ENCODE measurements around the gene HDAC4.
"Not testable (repeated sequence)": the region's sequence is repeated elsewhere in the genome, so short reads cannot be mapped to it uniquely, and the experiment has no call there.

The HDAC4 gene

GRCh38 chr2:239179851-239180371 lies 220.9 kb downstream of the HDAC4 start:
- Histone ChIP-seq H3K27ac (ENCODE audit: low read length) (no peak overlapping the region), H3K9me3 (ENCODE audit: control insufficient read depth, insufficient read depth, low read length) (no peaks in the 10 kb centered on the region), H3K36me3 (ENCODE audit: control insufficient read depth, insufficient read depth, low read length) (peaks cover 10% of the 10 kb centered on the region; the same call in 1 of the 2 replicates), H3K4me1 (ENCODE audit: control insufficient read depth, insufficient read depth, low read length) (no peaks in the 10 kb centered on the region), H3K27me3 (ENCODE audit: control insufficient read depth, insufficient read depth, low read length) (no peaks in the 10 kb centered on the region), H3K4me3 (ENCODE audit: low read length) (no peak overlapping the region)
- DNase-seq (ENCODE audit: low read depth, low spot score) = no peak
- WGBS (ENCODE audit: insufficient coverage, insufficient read length) = no CpG with 5 or more reads among the region's 22 CpGs

- no peak overlapping the region for H3K4me3 ChIP-seq (ENCODE audit: low read length)
- no peaks in the 10 kb centered on the region for H3K27me3 ChIP-seq (ENCODE audit: control insufficient read depth, insufficient read depth, low read length)
- H3K9me3 ChIP-seq (ENCODE audit: control insufficient read depth, insufficient read depth, low read length) = peaks cover 1% of the 10 kb centered on the region; the same call in 1 of the 2 replicates
- H3K27ac ChIP-seq (ENCODE audit: low read length) = no peak overlapping the region
- DNase-seq (ENCODE audit: low read depth, low spot score) = no peak
- no peaks in the 10 kb centered on the region for H3K4me1 ChIP-seq (ENCODE audit: control insufficient read depth, insufficient read depth, low read length)
- no CpG with 5 or more reads among the region's 26 CpGs for WGBS (ENCODE audit: insufficient coverage, insufficient read length)
- H3K36me3 ChIP-seq (ENCODE audit: control insufficient read depth, insufficient read depth, low read length) = peaks cover 10% of the 10 kb centered on the region; the same call in 1 of the 2 replicates
Measured at GRCh38 chr2:239178954-239179353, 221.9 kb downstream of the HDAC4 start.

- Histone ChIP-seq H3K4me3 (ENCODE audit: low read length) (no peak overlapping the region), H3K27me3 (ENCODE audit: control insufficient read depth, insufficient read depth, low read length) (no peaks in the 10 kb centered on the region), H3K36me3 (ENCODE audit: control insufficient read depth, insufficient read depth, low read length) (peaks cover 10% of the 10 kb centered on the region; the same call in 1 of the 2 replicates), H3K4me1 (ENCODE audit: control insufficient read depth, insufficient read depth, low read length) (no peaks in the 10 kb centered on the region), H3K9me3 (ENCODE audit: control insufficient read depth, insufficient read depth, low read length) (peaks cover 1% of the 10 kb centered on the region; the same call in 1 of the 2 replicates), H3K27ac (ENCODE audit: low read length) (no peak overlapping the region)
- DNase-seq (ENCODE audit: low read depth, low spot score) = no peak
- no CpG with 5 or more reads among the region's 10 CpGs for WGBS (ENCODE audit: insufficient coverage, insufficient read length)
Measured at GRCh38 chr2:239178484-239178883, 222.3 kb downstream of the HDAC4 start.

GRCh38 chr2:239177908-239178307 lies 222.9 kb downstream of the HDAC4 start:
- no peaks in the 10 kb centered on the region for H3K27me3 ChIP-seq (ENCODE audit: control insufficient read depth, insufficient read depth, low read length)
- H3K4me3 ChIP-seq (ENCODE audit: low read length) = no peak overlapping the region
- H3K36me3 ChIP-seq (ENCODE audit: control insufficient read depth, insufficient read depth, low read length) = peaks cover 10% of the 10 kb centered on the region; the same call in 1 of the 2 replicates
- no peak overlapping the region for H3K27ac ChIP-seq (ENCODE audit: low read length)
- no peak for DNase-seq (ENCODE audit: low read depth, low spot score)
- peaks cover 1% of the 10 kb centered on the region for H3K9me3 ChIP-seq (ENCODE audit: control insufficient read depth, insufficient read depth, low read length)
- no CpG with 5 or more reads among the region's 17 CpGs for WGBS (ENCODE audit: insufficient coverage, insufficient read length)
- no peaks in the 10 kb centered on the region for H3K4me1 ChIP-seq (ENCODE audit: control insufficient read depth, insufficient read depth, low read length)

- WGBS (ENCODE audit: insufficient coverage, insufficient read length) = no CpG with 5 or more reads among the region's 11 CpGs
- Histone ChIP-seq H3K27me3 (ENCODE audit: control insufficient read depth, insufficient read depth, low read length) (no peaks in the 10 kb centered on the region), H3K4me1 (ENCODE audit: control insufficient read depth, insufficient read depth, low read length) (no peaks in the 10 kb centered on the region), H3K27ac (ENCODE audit: low read length) (no peak overlapping the region), H3K9me3 (ENCODE audit: control insufficient read depth, insufficient read depth, low read length) (peaks cover 1% of the 10 kb centered on the region), H3K36me3 (ENCODE audit: control insufficient read depth, insufficient read depth, low read length) (peaks cover 10% of the 10 kb centered on the region; the same call in 1 of the 2 replicates), H3K4me3 (ENCODE audit: low read length) (no peak overlapping the region)
- no peak for DNase-seq (ENCODE audit: low read depth, low spot score)
Measured at GRCh38 chr2:239177325-239177724, 223.5 kb downstream of the HDAC4 start.

- H3K27me3 ChIP-seq (ENCODE audit: control insufficient read depth, insufficient read depth, low read length); H3K4me3 ChIP-seq (ENCODE audit: low read length); H3K36me3 ChIP-seq (ENCODE audit: control insufficient read depth, insufficient read depth, low read length); H3K4me1 ChIP-seq (ENCODE audit: control insufficient read depth, insufficient read depth, low read length); H3K9me3 ChIP-seq (ENCODE audit: control insufficient read depth, insufficient read depth, low read length); DNase-seq (ENCODE audit: low read depth, low spot score); H3K27ac ChIP-seq (ENCODE audit: low read length): not testable (repeated sequence)
- WGBS (ENCODE audit: insufficient coverage, insufficient read length) = no CpG with 5 or more reads among the region's 23 CpGs
Measured at GRCh38 chr2:239176138-239176803, 224.5 kb downstream of the HDAC4 start.

GRCh38 chr2:239175181-239175580 lies 225.6 kb downstream of the HDAC4 start:
- H3K4me3 ChIP-seq (ENCODE audit: low read length) = no peak overlapping the region
- H3K9me3 ChIP-seq (ENCODE audit: control insufficient read depth, insufficient read depth, low read length) = peaks cover 1% of the 10 kb centered on the region
- no peak overlapping the region for H3K27ac ChIP-seq (ENCODE audit: low read length)
- H3K4me1 ChIP-seq (ENCODE audit: control insufficient read depth, insufficient read depth, low read length) = no peaks in the 10 kb centered on the region
- no peak for DNase-seq (ENCODE audit: low read depth, low spot score)
- H3K36me3 ChIP-seq (ENCODE audit: control insufficient read depth, insufficient read depth, low read length) = peaks cover 8% of the 10 kb centered on the region; the same call in 1 of the 2 replicates
- H3K27me3 ChIP-seq (ENCODE audit: control insufficient read depth, insufficient read depth, low read length) = no peaks in the 10 kb centered on the region
- no CpG with 5 or more reads among the region's 11 CpGs for WGBS (ENCODE audit: insufficient coverage, insufficient read length)

GRCh38 chr2:239173301-239173700 lies 227.5 kb downstream of the HDAC4 start:
- no peak for DNase-seq (ENCODE audit: low read depth, low spot score)
- H3K4me1 ChIP-seq (ENCODE audit: control insufficient read depth, insufficient read depth, low read length) = no peaks in the 10 kb centered on the region
- H3K27ac ChIP-seq (ENCODE audit: low read length) = no peak overlapping the region
- no CpG with 5 or more reads among the region's 1 CpG for WGBS (ENCODE audit: insufficient coverage, insufficient read length)
- no peaks in the 10 kb centered on the region for H3K27me3 ChIP-seq (ENCODE audit: control insufficient read depth, insufficient read depth, low read length)
- H3K4me3 ChIP-seq (ENCODE audit: low read length) = no peak overlapping the region
- peaks cover 1% of the 10 kb centered on the region for H3K9me3 ChIP-seq (ENCODE audit: control insufficient read depth, insufficient read depth, low read length)
- peaks cover 3% of the 10 kb centered on the region; the same call in 1 of the 2 replicates for H3K36me3 ChIP-seq (ENCODE audit: control insufficient read depth, insufficient read depth, low read length)

GRCh38 chr2:239171643-239172042 lies 229.2 kb downstream of the HDAC4 start:
- Histone ChIP-seq H3K27ac (ENCODE audit: low read length) (no peak overlapping the region), H3K27me3 (ENCODE audit: control insufficient read depth, insufficient read depth, low read length) (no peaks in the 10 kb centered on the region), H3K36me3 (ENCODE audit: control insufficient read depth, insufficient read depth, low read length) (peaks cover 3% of the 10 kb centered on the region; the same call in 1 of the 2 replicates), H3K9me3 (ENCODE audit: control insufficient read depth, insufficient read depth, low read length) (peaks cover 1% of the 10 kb centered on the region), H3K4me1 (ENCODE audit: control insufficient read depth, insufficient read depth, low read length) (no peaks in the 10 kb centered on the region), H3K4me3 (ENCODE audit: low read length) (no peak overlapping the region)
- no peak for DNase-seq (ENCODE audit: low read depth, low spot score)

GRCh38 chr2:239169311-239170048 lies 231.3 kb downstream of the HDAC4 start:
- no CpG with 5 or more reads among the region's 27 CpGs for WGBS (ENCODE audit: insufficient coverage, insufficient read length)
- Histone ChIP-seq H3K36me3 (ENCODE audit: control insufficient read depth, insufficient read depth, low read length) (no peaks in the 10 kb centered on the region; the same call in 1 of the 2 replicates), H3K27me3 (ENCODE audit: control insufficient read depth, insufficient read depth, low read length) (no peaks in the 10 kb centered on the region), H3K4me3 (ENCODE audit: low read length) (no peak overlapping the region), H3K9me3 (ENCODE audit: control insufficient read depth, insufficient read depth, low read length) (peaks cover 1% of the 10 kb centered on the region), H3K4me1 (ENCODE audit: control insufficient read depth, insufficient read depth, low read length) (no peaks in the 10 kb centered on the region), H3K27ac (ENCODE audit: low read length) (no peak overlapping the region)
- no peak for DNase-seq (ENCODE audit: low read depth, low spot score)

All from iPS DF 6.9 (cell line).